Ammon's horn (tissue), 1 donor: ENCODE results near the gene GAGE12J.
"Not testable (repeated sequence)": the region's sequence is repeated elsewhere in the genome, so short reads cannot be mapped to it uniquely, and the experiment has no call there.

Experiments used
- DNase-seq: peaks from one replicate; pipeline ENCODE4 v3.0.0-alpha.2; 2016; ENCODE audit warnings: low spot score

The GAGE12J gene

DNA sequence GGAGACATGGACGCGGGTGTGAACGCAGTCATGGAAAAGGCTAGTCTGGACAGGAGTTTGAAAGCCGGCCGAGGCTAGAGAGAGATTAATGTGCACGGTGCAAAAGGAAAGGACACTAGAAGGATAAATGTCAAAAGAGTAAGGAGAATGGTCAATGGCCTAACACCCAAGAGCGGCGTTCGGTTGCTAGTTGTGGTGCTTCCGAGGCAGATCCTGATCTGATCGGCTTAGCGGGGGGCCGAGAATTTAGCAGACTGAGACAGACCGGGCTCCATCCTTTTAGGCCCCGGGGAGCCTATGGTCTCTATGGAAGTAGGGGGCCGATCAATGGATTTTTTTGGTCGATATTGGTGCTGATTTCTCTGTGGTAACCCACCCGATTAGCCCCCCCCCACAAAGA is 11.5 kb upstream of the GAGE12J start:
- no peak for DNase-seq

DNA sequence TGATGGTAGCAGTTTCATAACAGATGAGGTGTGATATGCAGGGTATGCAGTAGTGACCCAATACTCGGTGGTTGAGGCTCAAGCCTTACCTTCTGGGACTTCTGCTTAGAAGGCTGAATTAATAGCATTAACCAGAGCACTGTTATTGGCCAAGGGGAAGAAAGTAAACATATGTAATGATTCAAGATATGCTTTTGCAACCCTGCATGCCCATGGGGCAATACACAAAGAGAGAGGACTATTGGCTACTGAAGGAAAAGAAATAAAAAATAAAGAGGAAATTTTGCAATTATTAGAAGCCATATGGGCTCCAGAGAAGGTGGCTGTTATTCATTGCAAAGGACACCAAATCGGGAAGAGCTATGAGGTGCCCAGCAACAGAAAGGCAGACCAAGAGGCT is 9.7 kb upstream of the GAGE12J start:
- no peak for DNase-seq

DNA sequence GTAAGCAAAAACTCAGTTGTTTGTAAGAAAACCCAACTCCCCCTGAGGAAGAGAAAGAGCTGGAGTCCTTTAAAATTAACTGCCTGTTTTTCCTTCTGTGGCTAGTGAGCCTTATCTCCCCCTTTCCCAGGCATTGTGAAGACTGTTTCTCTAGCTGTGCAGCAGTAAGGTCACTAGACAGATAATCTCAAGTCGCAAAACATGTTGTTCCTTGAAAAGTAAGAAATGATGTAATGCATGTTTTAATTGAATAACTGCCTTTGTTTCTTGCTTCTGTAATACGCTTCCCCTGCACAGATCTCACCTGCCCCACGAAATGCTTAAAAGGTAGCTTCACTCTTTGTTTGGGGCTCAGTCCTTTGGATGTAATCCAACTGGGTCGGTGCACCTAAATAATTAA is 5.8 kb upstream of the GAGE12J start:
- DNase-seq: no peak

DNA sequence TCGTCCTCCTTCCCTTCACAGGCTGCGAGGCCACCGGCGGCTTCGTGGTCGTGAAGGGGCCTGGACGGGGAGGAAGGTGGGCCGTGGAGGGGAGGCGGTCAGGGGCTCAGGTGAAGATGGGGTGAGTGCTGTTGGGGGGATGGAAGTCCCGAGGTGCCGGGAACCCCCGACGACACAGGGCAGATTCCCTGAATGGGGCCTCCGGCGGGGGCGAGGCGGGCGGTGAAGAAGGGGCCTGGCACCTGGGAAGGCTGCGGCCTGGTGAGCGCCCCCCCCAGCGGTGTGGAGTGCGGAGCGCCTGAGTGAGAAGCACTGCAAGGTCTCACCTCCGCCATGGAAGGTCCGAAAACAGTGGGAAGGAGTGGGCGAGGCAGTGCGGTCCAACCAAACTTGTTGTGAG is 429 bp downstream of the GAGE12J start:
- DNase-seq: not testable (repeated sequence)

DNA sequence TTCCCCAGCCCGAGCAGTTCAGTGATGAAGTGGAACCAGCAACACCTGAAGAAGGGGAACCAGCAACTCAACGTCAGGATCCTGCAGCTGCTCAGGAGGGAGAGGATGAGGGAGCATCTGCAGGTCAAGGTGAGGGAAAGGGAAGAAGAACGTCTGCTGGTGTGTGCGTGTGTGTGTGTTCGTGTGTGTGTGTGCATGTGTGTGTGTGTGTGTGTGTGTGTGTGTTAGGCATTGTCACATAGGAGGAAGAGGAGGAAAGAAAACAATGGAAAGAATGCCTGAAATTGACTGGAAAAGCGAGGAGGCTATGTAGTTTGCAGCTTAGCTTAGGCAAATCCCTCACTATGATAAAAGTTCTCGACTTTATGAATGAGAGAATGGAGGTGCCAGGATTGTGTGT is 1.9 kb downstream of the GAGE12J start:
- not testable (repeated sequence) for DNase-seq

DNA sequence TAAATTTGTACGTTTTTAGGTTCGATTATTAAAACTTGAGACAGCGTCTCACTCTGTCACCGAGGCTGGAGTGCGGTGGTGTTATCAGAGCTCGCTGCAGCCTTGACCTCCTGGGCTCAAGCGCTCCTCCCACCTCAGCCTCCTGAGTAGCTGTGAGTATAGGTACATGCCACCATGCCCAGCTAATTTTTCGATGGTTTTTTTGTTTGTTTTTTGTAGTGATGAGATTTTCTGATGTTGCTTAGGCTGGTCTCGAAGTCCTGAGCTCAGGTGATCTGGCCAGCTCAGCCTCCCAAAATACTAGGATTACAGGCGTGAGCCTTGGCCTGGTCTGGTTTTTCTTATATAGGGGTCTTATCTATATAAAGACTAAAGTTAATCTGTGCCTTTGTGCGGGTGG is 8.6 kb downstream of the GAGE12J start:
- not testable (repeated sequence) for DNase-seq

DNA sequence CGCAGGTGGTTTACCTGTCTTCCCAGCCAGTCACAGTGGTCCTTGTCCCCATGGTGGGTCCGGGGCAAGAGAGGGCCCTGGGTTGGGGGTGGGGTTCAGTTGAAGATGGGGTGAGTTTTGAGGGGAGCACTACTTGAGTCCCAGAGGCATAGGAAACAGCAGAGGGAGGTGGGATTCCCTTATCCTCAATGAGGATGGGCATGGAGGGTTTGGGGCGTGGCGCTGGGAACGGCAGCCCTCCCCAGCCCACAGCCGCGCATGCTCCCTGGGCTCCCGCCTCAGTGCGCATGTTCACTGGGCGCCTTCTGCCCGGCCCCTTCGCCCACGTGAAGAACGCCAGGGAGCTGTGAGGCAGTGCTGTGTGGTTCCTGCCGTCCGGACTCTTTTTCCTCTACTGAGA is 9.4 kb downstream of the GAGE12J start, which contains the start of gene GAGE13:
TSS of gene GAGE13 (plus strand) at position 301 of the 400 bp plus-strand sequence. CDS start 1,156 bp downstream, outside the sequence.
- not testable (repeated sequence) for DNase-seq

DNA sequence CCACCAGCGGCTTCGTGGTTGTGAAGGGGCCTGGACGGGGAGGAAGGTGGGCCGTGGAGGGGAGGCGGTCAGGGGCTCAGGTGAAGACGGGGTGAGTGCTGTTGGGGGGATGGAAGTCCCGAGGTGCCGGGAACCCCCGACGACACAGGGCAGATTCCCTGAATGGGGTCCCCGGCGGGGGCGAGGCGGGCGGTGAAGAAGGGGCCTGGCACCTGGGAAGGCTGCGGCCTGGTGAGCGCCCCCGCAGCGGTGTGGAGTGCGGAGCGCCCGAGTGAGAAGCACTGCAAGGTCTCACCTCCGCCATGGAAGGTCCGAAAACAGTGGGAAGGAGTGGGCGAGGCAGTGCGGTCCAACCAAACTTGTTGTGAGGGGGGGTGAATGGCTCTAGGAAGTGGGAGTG is 10.0 kb downstream of the GAGE12J start:
- DNase-seq: not testable (repeated sequence)

DNA sequence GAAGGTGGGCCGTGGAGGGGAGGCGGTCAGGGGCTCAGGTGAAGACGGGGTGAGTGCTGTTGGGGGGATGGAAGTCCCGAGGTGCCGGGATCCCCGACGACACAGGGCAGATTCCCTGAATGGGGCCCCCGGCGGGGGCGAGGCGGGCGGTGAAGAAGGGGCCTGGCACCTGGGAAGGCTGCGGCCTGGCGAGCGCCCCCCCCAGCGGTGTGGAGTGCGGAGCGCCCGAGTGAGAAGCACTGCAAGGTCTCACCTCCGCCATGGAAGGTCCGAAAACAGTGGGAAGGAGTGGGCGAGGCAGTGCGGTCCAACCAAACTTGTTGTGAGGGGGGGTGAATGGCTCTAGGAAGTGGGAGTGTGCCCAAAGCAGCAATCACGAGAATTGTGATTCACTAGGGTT is 19.6 kb downstream of the GAGE12J start:
- DNase-seq: not testable (repeated sequence)

DNA sequence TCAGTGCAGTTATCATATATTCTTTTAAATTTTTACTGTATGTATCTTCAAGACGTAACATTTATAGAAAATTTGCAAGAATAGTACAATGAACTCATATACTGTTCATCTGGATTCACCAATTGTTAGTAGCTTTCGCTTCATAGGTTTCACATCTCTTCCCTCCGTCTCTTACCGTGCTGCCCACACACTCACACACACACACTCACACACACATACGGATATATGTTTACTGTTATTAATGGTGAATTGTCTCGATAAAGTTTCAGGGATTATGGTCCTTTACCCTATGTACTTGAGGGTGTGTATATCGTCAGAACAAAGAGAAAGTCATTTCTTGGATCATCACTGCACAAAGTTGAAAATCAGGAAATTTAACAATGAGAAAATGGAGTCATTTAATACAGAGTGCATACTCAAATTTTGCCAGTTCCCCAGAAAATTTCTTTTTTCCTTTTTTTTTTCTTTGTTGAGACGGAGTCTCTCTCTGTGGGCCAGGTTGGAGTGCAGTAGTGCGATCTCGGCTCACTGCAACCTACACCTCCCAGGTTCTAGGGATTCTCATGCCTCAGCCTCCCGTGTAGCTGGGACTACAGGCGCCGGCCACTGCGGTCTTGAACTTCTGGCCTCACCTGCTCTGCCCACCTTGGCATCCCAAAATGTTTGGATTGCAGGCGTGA is 22.8 kb downstream of the GAGE12J start:
- not testable (repeated sequence) for DNase-seq

DNA sequence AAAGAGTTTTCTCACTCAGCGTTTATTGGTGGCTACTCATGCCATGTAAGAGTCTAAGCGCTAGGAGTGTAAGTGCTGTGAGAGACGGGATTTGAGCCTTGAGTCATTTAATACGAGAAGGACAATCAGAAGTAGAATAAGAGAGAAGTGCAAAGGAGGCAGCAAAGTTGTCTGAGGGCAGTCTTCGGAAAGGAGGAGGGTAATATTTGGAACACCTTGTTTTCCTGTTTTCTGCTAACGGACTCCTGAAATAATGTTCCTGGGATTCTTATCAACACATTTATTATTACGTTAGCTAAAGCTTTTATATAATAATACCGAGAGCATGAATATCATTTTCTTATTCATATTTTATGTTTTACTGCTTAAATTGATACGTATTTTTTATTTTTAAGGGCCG is 23.6 kb downstream of the GAGE12J start:
- not testable (repeated sequence) for DNase-seq

DNA sequence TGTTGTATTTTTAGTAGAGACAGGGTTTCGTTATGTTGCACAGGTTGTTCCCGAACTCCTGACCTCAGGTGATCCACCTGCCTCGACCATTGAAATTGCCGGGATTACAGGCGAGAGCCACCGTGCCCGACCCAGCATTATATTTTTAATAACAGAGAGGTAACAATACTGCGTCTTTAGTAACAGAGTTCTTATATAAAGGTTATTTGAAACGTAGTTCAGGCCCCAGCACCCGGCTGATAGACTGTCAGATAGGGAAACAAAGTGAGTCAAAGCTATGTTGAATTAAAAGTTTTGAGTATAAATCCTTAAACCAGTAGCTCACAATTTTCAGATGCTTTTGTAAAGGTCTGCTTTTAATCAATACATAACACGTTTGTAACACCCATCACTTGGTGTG is 24.3 kb downstream of the GAGE12J start:
- not testable (repeated sequence) for DNase-seq
